ENCODE measurements around the gene TMEM108.

Gene TMEM108

GRCh38 chr3:133401374-133402135 lies 363.4 kb downstream of the TMEM108 start:
- Histone ChIP-seq H3K27ac (ENCODE audit: low read depth, low read length) (no peak overlapping the region), H3K9ac (ENCODE audit: low read depth, low read length) (no peak overlapping the region), H3K4me3 (ENCODE audit: low read depth, low read length) (no peak overlapping the region), H3K9me3 (ENCODE audit: control insufficient read depth, insufficient read depth, low read length) (no peaks in the 10 kb centered on the region), H3K4me1 (ENCODE audit: control insufficient read depth, insufficient read depth, low read length) (no peaks in the 10 kb centered on the region), H3K36me3 (ENCODE audit: control insufficient read depth, insufficient read depth, low read length) (no peaks in the 10 kb centered on the region; the same call in 1 of the 2 replicates), H3K27me3 (ENCODE audit: control insufficient read depth, insufficient read depth, low read length) (no peaks in the 10 kb centered on the region)

- Histone ChIP-seq H3K36me3 (ENCODE audit: control insufficient read depth, insufficient read depth, low read length) (no peaks in the 10 kb centered on the region), H3K4me1 (ENCODE audit: control insufficient read depth, insufficient read depth, low read length) (no peaks in the 10 kb centered on the region), H3K4me3 (ENCODE audit: low read depth, low read length) (no peak overlapping the region), H3K27me3 (ENCODE audit: control insufficient read depth, insufficient read depth, low read length) (no peaks in the 10 kb centered on the region), H3K9ac (ENCODE audit: low read depth, low read length) (no peak overlapping the region), H3K27ac (ENCODE audit: low read depth, low read length) (no peak overlapping the region), H3K9me3 (ENCODE audit: control insufficient read depth, insufficient read depth, low read length) (no peaks in the 10 kb centered on the region)
Observed at GRCh38 chr3:133404920-133405319, 366.7 kb downstream of the TMEM108 start.

DNA sequence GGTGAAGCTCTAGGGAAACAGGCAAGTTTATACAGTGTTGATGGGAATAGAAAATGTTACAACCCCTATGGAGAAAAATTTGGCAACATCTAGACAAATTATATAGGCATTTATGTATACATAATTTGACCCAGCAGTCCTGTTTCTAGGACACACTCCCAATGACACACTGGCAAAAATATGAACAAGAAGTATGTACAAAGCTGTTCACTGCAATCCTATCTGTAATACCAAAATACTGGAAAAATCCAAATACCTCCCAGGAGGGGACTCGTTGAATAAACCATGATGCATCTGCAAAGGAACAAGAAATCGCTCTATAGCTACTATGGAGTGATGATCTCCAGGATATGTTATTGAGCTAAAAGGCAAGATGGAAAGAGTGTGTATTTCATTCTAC lies 370.2 kb downstream of the TMEM108 start:
- no peaks in the 10 kb centered on the region for H3K9me3 ChIP-seq (ENCODE audit: control insufficient read depth, insufficient read depth, low read length)
- H3K27ac ChIP-seq (ENCODE audit: low read depth, low read length): no peak overlapping the region
- H3K4me3 ChIP-seq (ENCODE audit: low read depth, low read length): no peak overlapping the region
- no peaks in the 10 kb centered on the region for H3K36me3 ChIP-seq (ENCODE audit: control insufficient read depth, insufficient read depth, low read length)
- no peaks in the 10 kb centered on the region for H3K4me1 ChIP-seq (ENCODE audit: control insufficient read depth, insufficient read depth, low read length)
- H3K27me3 ChIP-seq (ENCODE audit: control insufficient read depth, insufficient read depth, low read length): no peaks in the 10 kb centered on the region
- no peak overlapping the region for H3K9ac ChIP-seq (ENCODE audit: low read depth, low read length)

- Histone ChIP-seq H3K4me3 (ENCODE audit: low read depth, low read length) (no peak overlapping the region), H3K36me3 (ENCODE audit: control insufficient read depth, insufficient read depth, low read length) (no peaks in the 10 kb centered on the region), H3K9me3 (ENCODE audit: control insufficient read depth, insufficient read depth, low read length) (no peaks in the 10 kb centered on the region), H3K27me3 (ENCODE audit: control insufficient read depth, insufficient read depth, low read length) (no peaks in the 10 kb centered on the region), H3K27ac (ENCODE audit: low read depth, low read length) (no peak overlapping the region), H3K4me1 (ENCODE audit: control insufficient read depth, insufficient read depth, low read length) (no peaks in the 10 kb centered on the region), H3K9ac (ENCODE audit: low read depth, low read length) (no peak overlapping the region)
Observed at GRCh38 chr3:133408961-133409360, 370.8 kb downstream of the TMEM108 start.

- Histone ChIP-seq H3K36me3 (ENCODE audit: control insufficient read depth, insufficient read depth, low read length) (no peaks in the 10 kb centered on the region), H3K4me1 (ENCODE audit: control insufficient read depth, insufficient read depth, low read length) (no peaks in the 10 kb centered on the region), H3K9ac (ENCODE audit: low read depth, low read length) (no peak overlapping the region), H3K27ac (ENCODE audit: low read depth, low read length) (no peak overlapping the region), H3K9me3 (ENCODE audit: control insufficient read depth, insufficient read depth, low read length) (no peaks in the 10 kb centered on the region), H3K27me3 (ENCODE audit: control insufficient read depth, insufficient read depth, low read length) (no peaks in the 10 kb centered on the region), H3K4me3 (ENCODE audit: low read depth, low read length) (no peak overlapping the region)
Observed at GRCh38 chr3:133410191-133410892, 372.2 kb downstream of the TMEM108 start.

DNA sequence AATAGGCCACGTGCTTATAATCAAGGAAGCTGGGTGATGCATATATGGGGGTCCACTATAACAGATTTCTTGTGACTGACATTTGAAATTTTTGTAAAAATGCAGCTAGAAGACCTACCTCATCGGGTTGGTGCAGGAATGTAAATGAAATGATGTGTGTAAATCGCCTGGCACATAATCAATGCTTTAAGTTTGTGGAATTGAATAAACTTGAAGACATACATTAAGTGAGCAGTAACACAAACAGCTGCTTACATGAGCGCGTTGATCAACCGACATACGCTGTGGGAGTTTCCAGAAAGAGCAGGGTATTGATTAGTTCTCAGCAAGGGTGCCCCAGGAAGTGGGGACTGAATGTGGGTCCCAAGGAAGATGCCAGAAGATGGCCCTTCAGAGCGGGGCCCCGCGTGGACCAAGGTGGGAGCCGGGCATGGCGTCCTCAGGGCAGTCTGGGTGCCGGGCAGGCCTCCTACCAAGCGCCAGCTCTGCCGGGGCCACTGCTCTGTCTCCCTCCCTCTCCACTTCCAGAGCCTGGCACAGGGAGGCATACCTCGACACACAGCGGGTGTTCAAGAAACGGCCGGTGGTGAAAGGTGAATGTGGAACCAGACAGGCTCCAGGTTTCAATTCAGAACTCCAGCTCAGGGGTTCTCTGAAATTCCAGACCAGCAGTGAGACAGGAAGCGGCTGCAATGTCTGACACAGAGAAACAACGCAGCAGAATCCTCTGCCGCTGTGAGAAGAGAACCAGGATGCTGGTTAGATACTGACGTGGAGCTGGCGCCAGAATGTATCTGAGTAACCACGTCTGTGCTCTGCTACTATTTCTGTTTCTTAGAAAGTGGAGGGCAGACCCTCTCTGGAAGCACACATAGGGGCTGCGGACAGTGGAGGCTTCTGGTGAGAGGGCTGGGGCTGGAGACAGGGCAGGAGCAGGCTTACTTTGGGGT lies 374.3 kb downstream of the TMEM108 start:
- Histone ChIP-seq H3K4me3 (ENCODE audit: low read depth, low read length) (no peak overlapping the region), H3K36me3 (ENCODE audit: control insufficient read depth, insufficient read depth, low read length) (no peaks in the 10 kb centered on the region), H3K27ac (ENCODE audit: low read depth, low read length) (no peak overlapping the region), H3K9ac (ENCODE audit: low read depth, low read length) (no peak overlapping the region), H3K27me3 (ENCODE audit: control insufficient read depth, insufficient read depth, low read length) (no peaks in the 10 kb centered on the region), H3K4me1 (ENCODE audit: control insufficient read depth, insufficient read depth, low read length) (no peaks in the 10 kb centered on the region), H3K9me3 (ENCODE audit: control insufficient read depth, insufficient read depth, low read length) (no peaks in the 10 kb centered on the region)

DNA sequence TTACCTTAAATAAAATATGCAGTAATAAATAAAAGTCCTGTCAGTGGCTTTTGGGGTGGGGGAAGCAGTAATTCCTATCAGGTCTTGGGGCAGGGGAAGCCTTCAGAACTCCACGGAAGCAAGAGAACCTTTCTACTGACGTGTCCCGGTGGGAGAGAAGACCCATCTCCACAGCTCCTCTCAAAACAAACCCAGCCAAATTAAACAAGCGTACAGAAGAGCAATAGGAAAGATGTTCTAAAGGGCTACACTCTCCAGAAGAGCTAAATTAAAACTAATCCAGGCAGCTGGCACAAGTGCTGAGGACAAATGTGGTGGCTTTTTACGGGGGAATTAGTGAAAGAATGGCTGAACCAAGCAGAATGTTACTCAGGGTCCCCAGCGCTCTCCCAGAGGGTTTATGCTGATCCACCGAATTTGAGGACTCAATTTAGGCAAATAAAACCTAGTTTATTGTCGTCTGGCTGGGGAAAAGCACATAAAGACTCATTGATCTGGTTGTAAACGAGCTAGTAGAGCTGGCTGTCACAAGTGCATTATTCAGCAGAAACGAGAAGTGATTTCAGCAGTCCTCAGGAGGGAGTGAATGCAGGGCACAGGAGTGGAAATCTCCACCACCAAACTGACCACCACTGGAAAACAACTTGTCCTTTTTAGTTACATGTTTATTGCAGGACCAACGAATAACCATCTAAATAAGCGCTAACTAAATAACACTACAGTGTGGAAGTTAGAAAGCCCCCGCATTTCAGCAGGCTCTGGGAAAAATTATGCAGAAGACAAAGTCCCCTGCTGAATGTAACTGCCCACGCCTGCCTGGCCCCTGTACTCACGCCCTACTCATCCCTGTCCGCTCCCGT lies 375.2 kb downstream of the TMEM108 start:
- Histone ChIP-seq H3K4me1 (ENCODE audit: control insufficient read depth, insufficient read depth, low read length) (no peaks in the 10 kb centered on the region), H3K27me3 (ENCODE audit: control insufficient read depth, insufficient read depth, low read length) (no peaks in the 10 kb centered on the region), H3K4me3 (ENCODE audit: low read depth, low read length) (no peak overlapping the region), H3K27ac (ENCODE audit: low read depth, low read length) (no peak overlapping the region), H3K36me3 (ENCODE audit: control insufficient read depth, insufficient read depth, low read length) (no peaks in the 10 kb centered on the region), H3K9ac (ENCODE audit: low read depth, low read length) (no peak overlapping the region), H3K9me3 (ENCODE audit: control insufficient read depth, insufficient read depth, low read length) (no peaks in the 10 kb centered on the region)

DNA sequence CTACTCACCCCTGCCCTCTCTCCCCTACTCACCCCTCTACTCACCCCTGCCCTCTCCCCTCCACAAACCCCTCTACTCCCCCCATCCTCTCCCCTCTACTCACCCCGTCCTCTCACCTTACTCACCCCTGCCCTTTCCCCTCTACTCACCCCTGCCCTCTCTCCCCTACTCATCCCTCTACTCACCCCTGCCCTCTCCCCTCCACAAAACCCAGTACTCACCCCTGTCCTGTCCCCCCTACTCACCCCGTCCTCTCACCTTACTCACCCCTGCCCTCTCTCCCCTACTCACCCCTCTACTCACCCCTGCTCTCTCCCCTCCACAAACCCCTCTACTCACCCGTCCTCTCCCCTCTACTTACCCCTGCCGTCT lies 375.8 kb downstream of the TMEM108 start:
- Histone ChIP-seq H3K9me3 (ENCODE audit: control insufficient read depth, insufficient read depth, low read length) (no peaks in the 10 kb centered on the region), H3K4me1 (ENCODE audit: control insufficient read depth, insufficient read depth, low read length) (no peaks in the 10 kb centered on the region), H3K4me3 (ENCODE audit: low read depth, low read length) (no peak overlapping the region), H3K27me3 (ENCODE audit: control insufficient read depth, insufficient read depth, low read length) (no peaks in the 10 kb centered on the region), H3K36me3 (ENCODE audit: control insufficient read depth, insufficient read depth, low read length) (no peaks in the 10 kb centered on the region), H3K9ac (ENCODE audit: low read depth, low read length) (no peak overlapping the region), H3K27ac (ENCODE audit: low read depth, low read length) (no peak overlapping the region)

DNA sequence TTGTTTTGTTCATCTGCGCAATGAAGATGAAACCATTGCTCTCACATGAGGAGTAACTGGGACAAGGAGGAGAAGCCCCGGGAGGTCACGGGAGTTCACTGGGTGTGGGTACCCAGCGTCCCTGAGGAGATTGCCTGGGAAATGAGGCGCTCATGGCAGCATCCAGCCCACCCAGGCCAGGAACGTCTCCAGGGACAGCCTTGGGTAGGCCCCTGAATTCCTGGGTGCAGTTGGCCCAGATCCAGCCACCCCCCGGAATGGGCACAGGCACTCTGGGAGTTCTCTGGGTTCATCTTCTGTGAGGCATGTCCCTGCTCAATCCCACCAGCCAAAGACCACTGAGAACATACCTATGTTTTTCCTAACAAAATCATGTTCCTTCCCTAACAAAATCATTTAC lies 380.2 kb downstream of the TMEM108 start:
- no peak overlapping the region for H3K27ac ChIP-seq (ENCODE audit: low read depth, low read length)
- no peaks in the 10 kb centered on the region for H3K4me1 ChIP-seq (ENCODE audit: control insufficient read depth, insufficient read depth, low read length)
- H3K27me3 ChIP-seq (ENCODE audit: control insufficient read depth, insufficient read depth, low read length): no peaks in the 10 kb centered on the region
- no peaks in the 10 kb centered on the region for H3K36me3 ChIP-seq (ENCODE audit: control insufficient read depth, insufficient read depth, low read length)
- no peak overlapping the region for H3K9ac ChIP-seq (ENCODE audit: low read depth, low read length)
- no peaks in the 10 kb centered on the region for H3K9me3 ChIP-seq (ENCODE audit: control insufficient read depth, insufficient read depth, low read length)
- H3K4me3 ChIP-seq (ENCODE audit: low read depth, low read length): no peak overlapping the region

GRCh38 chr3:133419151-133419909 lies 381.1 kb downstream of the TMEM108 start:
- Histone ChIP-seq H3K9ac (ENCODE audit: low read depth, low read length) (no peak overlapping the region), H3K9me3 (ENCODE audit: control insufficient read depth, insufficient read depth, low read length) (no peaks in the 10 kb centered on the region), H3K27ac (ENCODE audit: low read depth, low read length) (no peak overlapping the region), H3K27me3 (ENCODE audit: control insufficient read depth, insufficient read depth, low read length) (no peaks in the 10 kb centered on the region), H3K4me3 (ENCODE audit: low read depth, low read length) (no peak overlapping the region), H3K4me1 (ENCODE audit: control insufficient read depth, insufficient read depth, low read length) (no peaks in the 10 kb centered on the region), H3K36me3 (ENCODE audit: control insufficient read depth, insufficient read depth, low read length) (no peaks in the 10 kb centered on the region)
